Activated CD4-positive, alpha-beta T cell treated with anti-CD3 and anti-CD28 coated beads, Interleukin-2, amount 10 ng/mL, durations not matched to agents 7 days and 5 days (primary cell): Measurements from ENCODE around the gene RAB19. TPM values are rescaled to one million over a fixed set of nuclear protein-coding genes. Genes with fewer than 3 reads are reported as not detected.
"Not testable (repeated sequence)": the region's sequence is repeated elsewhere in the genome, so short reads cannot be mapped to it uniquely, and the experiment has no call there.

Experiments used
- CTCF ChIA-PET: fragments of 350-600 bp; sonication (Branson Sonifier 250); formaldehyde crosslinking; loops from one replicate; lab custom pipeline; 2021; ENCODE audit warnings: antibody characterized with exemption; lab: Charles Lee
- POLR2A ChIA-PET: fragments of 350-600 bp; sonication (Branson Sonifier 250); formaldehyde crosslinking; loops from one replicate; lab custom pipeline; 2021; ENCODE audit warnings: antibody characterized with exemption; lab: Charles Lee
- DNase-seq: peaks from one replicate; pipeline ENCODE4 v3.0.0-alpha.2; 2020
- H3K27ac Mint-ChIP-seq: one replicate; pipeline ENCODE4 v1.8.0; 2021; ENCODE audit warnings: mild to moderate bottlenecking, moderate library complexity, mixed read lengths
- H3K27me3 Mint-ChIP-seq: one replicate; pipeline ENCODE4 v1.8.0; 2021; ENCODE audit warnings: mixed read lengths
- H3K36me3 Mint-ChIP-seq: one replicate; pipeline ENCODE4 v1.8.0; 2021; ENCODE audit warnings: low read depth, mixed read lengths
- H3K4me1 Mint-ChIP-seq: one replicate; pipeline ENCODE4 v1.8.0; 2021; ENCODE audit warnings: mixed read lengths
- H3K4me3 Mint-ChIP-seq: one replicate; pipeline ENCODE4 v1.8.0; 2021; ENCODE audit warnings: mild to moderate bottlenecking, moderate library complexity, mixed read lengths
- H3K9me3 Mint-ChIP-seq: one replicate; pipeline ENCODE4 v1.8.0; 2021; ENCODE audit warnings: mixed read lengths
- total RNA-seq, 2 experiments: library from RNA; stranded (reverse); gene quantifications; one replicate each; pipeline ENCODE4 v1.2.3, GENCODE V29; 2021

RAB19 gene
- total RNA-seq, 2 experiments from 2014 or later, result 6.9 to 7.2 TPM

- H3K9me3 Mint-ChIP-seq, result no peaks in the 10 kb centered on the region
- ChIA-PET POLR2A (no interaction called here), CTCF (interaction anchor here (0.8 to 1.2 kb wide), 2 partner anchors 15 to 39 kb away, joined by 3 read pairs; no protein-coding TSS in a partner anchor)
- H3K27me3 Mint-ChIP-seq, result no peaks in the 10 kb centered on the region
- no peak overlapping the region for H3K27ac Mint-ChIP-seq
- H3K4me1 Mint-ChIP-seq, result peaks cover 17% of the 10 kb centered on the region
- peaks cover 11% of the 10 kb centered on the region for H3K36me3 Mint-ChIP-seq
- no peak for DNase-seq
- no peak overlapping the region for H3K4me3 Mint-ChIP-seq
These were observed 11.5 kb downstream of the RAB19 start for GRCh38 chr7:140415361-140415760.

GRCh38 chr7:140415816-140416215 is 12.0 kb downstream of the RAB19 start:
- CTCF ChIA-PET, result interaction anchor here (0.8 to 1.2 kb wide), 3 partner anchors 15 to 39 kb away, joined by 3 to 4 read pairs (median 3); no protein-coding TSS in a partner anchor
- POLR2A ChIA-PET, H3K9me3 Mint-ChIP-seq, H3K27me3 Mint-ChIP-seq, H3K27ac Mint-ChIP-seq, DNase-seq, H3K4me3 Mint-ChIP-seq: not testable (repeated sequence)
- Mint-ChIP-seq H3K36me3 (peaks cover 11% of the 10 kb centered on the region), H3K4me1 (peaks cover 17% of the 10 kb centered on the region)

GRCh38 chr7:140416560-140416959 is 12.7 kb downstream of the RAB19 start:
- Mint-ChIP-seq H3K9me3 (no peaks in the 10 kb centered on the region), H3K27me3 (no peaks in the 10 kb centered on the region), H3K36me3 (peaks cover 11% of the 10 kb centered on the region), H3K27ac (no peak overlapping the region), H3K4me1 (peaks cover 17% of the 10 kb centered on the region), H3K4me3 (no peak overlapping the region)
- no peak for DNase-seq
- POLR2A ChIA-PET, result no interaction called here
- CTCF ChIA-PET, result interaction anchor here (0.5 to 1.7 kb wide), 7 partner anchors 10 to 40 kb away, joined by 3 to 8 read pairs (median 4); no protein-coding TSS in a partner anchor

- Mint-ChIP-seq H3K27me3 (no peaks in the 10 kb centered on the region), H3K4me1 (peaks cover 17% of the 10 kb centered on the region), H3K4me3 (no peak overlapping the region), H3K27ac (peak overlapping the region; percentile 25), H3K36me3 (peaks cover 8% of the 10 kb centered on the region), H3K9me3 (no peaks in the 10 kb centered on the region)
- ChIA-PET POLR2A (no interaction called here), CTCF (interaction anchor here (0.6 to 1.7 kb wide), 10 partner anchors 9 to 779 kb away, joined by 3 to 8 read pairs (median 3); partner anchors contain the start of gene SLC37A3)
- peak; percentile 24 for DNase-seq
These were observed 13.7 kb downstream of the RAB19 start for GRCh38 chr7:140417456-140418155.

GRCh38 chr7:140418156-140418472 is 14.3 kb downstream of the RAB19 start:
- H3K4me3 Mint-ChIP-seq, POLR2A ChIA-PET, H3K9me3 Mint-ChIP-seq, H3K36me3 Mint-ChIP-seq, DNase-seq, H3K27ac Mint-ChIP-seq, H3K27me3 Mint-ChIP-seq: not testable (repeated sequence)
- H3K4me1 Mint-ChIP-seq, result peaks cover 17% of the 10 kb centered on the region
- CTCF ChIA-PET, result interaction anchor here (0.6 to 1.7 kb wide), 5 partner anchors 9 to 373 kb away, joined by 3 to 8 read pairs (median 3); no protein-coding TSS in a partner anchor

GRCh38 chr7:140418653-140419052 is 14.8 kb downstream of the RAB19 start:
- no peak overlapping the region for H3K27ac Mint-ChIP-seq
- CTCF ChIA-PET, result interaction anchor here (0.6 to 1.0 kb wide), 6 partner anchors 9 to 373 kb away, joined by 3 to 5 read pairs (median 3); no protein-coding TSS in a partner anchor
- H3K36me3 Mint-ChIP-seq, result peaks cover 5% of the 10 kb centered on the region
- H3K4me1 Mint-ChIP-seq, result peaks cover 17% of the 10 kb centered on the region
- no peak overlapping the region for H3K4me3 Mint-ChIP-seq
- no peak for DNase-seq
- H3K27me3 Mint-ChIP-seq, result no peaks in the 10 kb centered on the region
- H3K9me3 Mint-ChIP-seq, result no peaks in the 10 kb centered on the region
- POLR2A ChIA-PET, result no interaction called here

- H3K9me3 Mint-ChIP-seq, result no peaks in the 10 kb centered on the region
- ChIA-PET POLR2A (interaction anchor here (0.6 kb wide), 1 partner anchor 39 kb away, joined by 9 read pairs; no protein-coding TSS in a partner anchor), CTCF (no interaction called here)
- H3K36me3 Mint-ChIP-seq, result no peaks in the 10 kb centered on the region
- no peak overlapping the region for H3K4me3 Mint-ChIP-seq
- peaks cover 8% of the 10 kb centered on the region for H3K4me1 Mint-ChIP-seq
- H3K27me3 Mint-ChIP-seq, result no peaks in the 10 kb centered on the region
- no peak for DNase-seq
- H3K27ac Mint-ChIP-seq, result no peak overlapping the region
These were observed 17.7 kb downstream of the RAB19 start for GRCh38 chr7:140421521-140421920.

- no peak for DNase-seq
- Mint-ChIP-seq H3K36me3 (no peaks in the 10 kb centered on the region), H3K27ac (no peak overlapping the region), H3K4me3 (no peak overlapping the region), H3K27me3 (no peaks in the 10 kb centered on the region), H3K9me3 (no peaks in the 10 kb centered on the region), H3K4me1 (no peaks in the 10 kb centered on the region)
- CTCF ChIA-PET, result interaction anchor here (1.7 kb wide), 1 partner anchor 20 kb away, joined by 4 read pairs; no protein-coding TSS in a partner anchor
- POLR2A ChIA-PET, result no interaction called here
These were observed 19.6 kb downstream of the RAB19 start for GRCh38 chr7:140423501-140423900.

- H3K9me3 Mint-ChIP-seq, result no peaks in the 10 kb centered on the region
- no peak for DNase-seq
- H3K36me3 Mint-ChIP-seq, result no peaks in the 10 kb centered on the region
- POLR2A ChIA-PET, result no interaction called here
- no peaks in the 10 kb centered on the region for H3K27me3 Mint-ChIP-seq
- no peaks in the 10 kb centered on the region for H3K4me1 Mint-ChIP-seq
- H3K27ac Mint-ChIP-seq, result peak overlapping the region; percentile 41
- CTCF ChIA-PET, result no interaction called here
- no peak overlapping the region for H3K4me3 Mint-ChIP-seq
These were observed 21.9 kb downstream of the RAB19 start for GRCh38 chr7:140425718-140426117.

- Mint-ChIP-seq H3K36me3 (no peaks in the 10 kb centered on the region), H3K4me3 (no peak overlapping the region), H3K27me3 (no peaks in the 10 kb centered on the region), H3K27ac (no peak overlapping the region), H3K4me1 (no peaks in the 10 kb centered on the region), H3K9me3 (no peaks in the 10 kb centered on the region)
- ChIA-PET POLR2A (no interaction called here), CTCF (interaction anchor here (0.7 kb wide), 1 partner anchor 9 kb away, joined by 3 read pairs; no protein-coding TSS in a partner anchor)
- no peak for DNase-seq
These were observed 22.3 kb downstream of the RAB19 start for GRCh38 chr7:140426130-140426529.

- H3K27ac Mint-ChIP-seq, result no peak overlapping the region
These were observed 29.5 kb downstream of the RAB19 start for GRCh38 chr7:140433396-140433795.

GRCh38 chr7:140435252-140435895 is 31.5 kb downstream of the RAB19 start:
- H3K4me1 Mint-ChIP-seq, result peaks cover 3% of the 10 kb centered on the region
- H3K36me3 Mint-ChIP-seq, result no peaks in the 10 kb centered on the region
- ChIA-PET CTCF (interaction anchor here (0.7 kb wide), 1 partner anchor 19 kb away, joined by 3 read pairs; no protein-coding TSS in a partner anchor), POLR2A (no interaction called here)
- no peaks in the 10 kb centered on the region for H3K27me3 Mint-ChIP-seq
- no peak overlapping the region for H3K4me3 Mint-ChIP-seq
- H3K9me3 Mint-ChIP-seq, result no peaks in the 10 kb centered on the region
- DNase-seq, result no peak
- no peak overlapping the region for H3K27ac Mint-ChIP-seq

More at GRCh38 chr7:140433396-140433795, 29.5 kb downstream of the RAB19 start:
- CTCF ChIA-PET, result interaction anchor here (0.6 to 1.0 kb wide), 5 partner anchors 11 to 90 kb away, joined by 3 to 5 read pairs (median 4); no protein-coding TSS in a partner anchor
- POLR2A ChIA-PET, result no interaction called here
- Mint-ChIP-seq H3K4me1 (no peaks in the 10 kb centered on the region), H3K36me3 (no peaks in the 10 kb centered on the region), H3K4me3 (no peak overlapping the region), H3K9me3 (no peaks in the 10 kb centered on the region), H3K27me3 (no peaks in the 10 kb centered on the region)
- no peak for DNase-seq

- no peaks in the 10 kb centered on the region for H3K27me3 Mint-ChIP-seq
- CTCF ChIA-PET, result interaction anchor here (0.6 to 0.7 kb wide), 2 partner anchors 13 to 31 kb away, joined by 3 read pairs; no protein-coding TSS in a partner anchor
- POLR2A ChIA-PET, result interaction anchor here (0.6 kb wide), 1 partner anchor 85 kb away, joined by 3 read pairs; no protein-coding TSS in a partner anchor
- no peak overlapping the region for H3K27ac Mint-ChIP-seq
- H3K36me3 Mint-ChIP-seq, result no peaks in the 10 kb centered on the region
- H3K9me3 Mint-ChIP-seq, result no peaks in the 10 kb centered on the region
- no peak overlapping the region for H3K4me3 Mint-ChIP-seq
- peaks cover 5% of the 10 kb centered on the region for H3K4me1 Mint-ChIP-seq
- no peak for DNase-seq
These were observed 35.5 kb downstream of the RAB19 start for GRCh38 chr7:140439359-140439758.
